HCT116 (cell line): ENCODE data around the gene NFIC. TPM values are rescaled to one million over a fixed set of nuclear protein-coding genes. Genes with fewer than 3 reads are reported as not detected.

ENCODE experiments used
- ATAC-seq: fragments of 200-7000 bp; cut with Tn5 transposase; 2 replicates; pipeline ENCODE4 v1.9.1; 2020; ENCODE audit warnings: mild to moderate bottlenecking, moderate library complexity
- BruUV-seq: library from RNA; stranded (reverse); fragments of 400-500 nt; replicated peaks from 2 replicates; lab custom pipeline; 2021; lab: Mats Ljungman, UMichigan
- CTCF ChIA-PET: fragments of 300-600 bp; sonication (Branson Sonifier 250); formaldehyde crosslinking; loops from one replicate; lab custom pipeline; 2021; ENCODE audit warnings: antibody characterized with exemption; lab: Charles Lee
- POLR2A ChIA-PET: fragments of 300-600, 350-600 bp; sonication (Branson Sonifier 250); formaldehyde crosslinking; loops from one replicate; lab custom pipeline; 2021; ENCODE audit warnings: antibody characterized with exemption; lab: Charles Lee
- RAD21 ChIA-PET, 2 experiments: fragments of 300-600 bp; sonication (Branson Sonifier 250); formaldehyde crosslinking; loops; one replicate each; lab custom pipeline; 2023; ENCODE audit warnings: low total read pairs in 2 of 2; ENCODE audit not compliant: uncharacterized antibody in 2 of 2, unreplicated experiment in 2 of 2, low non-redundant PET in 1 of 2; lab: Charles Lee
- DNase-seq: peaks from one replicate; pipeline ENCODE4 v3.0.0-alpha.2; 2010; ENCODE audit warnings: low read depth, low spot score
- H2AFZ ChIP-seq: fragments of 200-600 bp; shearing (Covaris generic), sonication (generic); 2 replicates; pipeline ENCODE4 v1.6.1; 2017; ENCODE audit warnings: low read depth, mixed run types, mixed read lengths, antibody characterized with exemption, low read length; ENCODE audit not compliant: poor library complexity, severe bottlenecking
- H3K27ac ChIP-seq: 2 replicates; pipeline ENCODE4 v1.5.1; 2012; ENCODE audit warnings: low read depth, low read length
- H3K27me3 ChIP-seq: fragments of 200-600 bp; sonication (generic); 2 replicates; pipeline ENCODE4 v1.6.1; 2016; ENCODE audit warnings: mixed run types, low read length, mixed read lengths; ENCODE audit not compliant: insufficient read depth
- H3K36me3 ChIP-seq, 2 experiments: fragments of 200-500 bp in 1 of 2; fragments of 200-600 bp in 1 of 2; sonication (Bioruptor generic) in 1 of 2; sonication (generic) in 1 of 2; 2 replicates each; pipeline versions ENCODE4 v1.5.1 to v1.6.1; 2014 to 2016; ENCODE audit warnings: low read length in 2 of 2, inconsistent platforms in 1 of 2, mixed read lengths in 1 of 2, mixed run types in 1 of 2; ENCODE audit not compliant: insufficient read depth in 2 of 2, control insufficient read depth in 1 of 2
- H3K4me1 ChIP-seq, 2 experiments: fragments of 200-600 bp in 1 of 2; sonication (generic) in 1 of 2; 2 replicates each; pipeline versions ENCODE4 v1.5.1 to v1.6.1; 2012 to 2017; ENCODE audit warnings: low read length in 2 of 2, inconsistent platforms in 1 of 2, mild to moderate bottlenecking in 1 of 2, mixed read lengths in 1 of 2, mixed run types in 1 of 2, moderate library complexity in 1 of 2; ENCODE audit not compliant: insufficient read depth in 2 of 2, control insufficient read depth in 1 of 2
- H3K4me2 ChIP-seq: fragments of 200-600 bp; sonication (generic); 2 replicates; pipeline ENCODE4 v1.6.1; 2017; ENCODE audit warnings: mixed run types, low read length, mixed read lengths
- H3K4me3 ChIP-seq, 2 experiments: fragments of 200-600 bp in 1 of 2; sonication (generic) in 1 of 2; replicated peaks in 1 of 2; 2 replicates each; pipeline ENCODE4 v1.5.1; 2011 to 2016; ENCODE audit warnings: low read length in 2 of 2, control low read depth in 1 of 2, low read depth in 1 of 2, mild to moderate bottlenecking in 1 of 2, mixed read lengths in 1 of 2, mixed run types in 1 of 2
- H3K79me2 ChIP-seq: fragments of 200-600 bp; sonication (generic); 2 replicates; pipeline ENCODE4 v1.6.1; 2017; ENCODE audit warnings: mild to moderate bottlenecking, mixed run types, low read length, moderate library complexity, mixed read lengths; ENCODE audit not compliant: insufficient read depth
- H3K9ac ChIP-seq: fragments of 200-600 bp; sonication (generic); 2 replicates; pipeline ENCODE4 v1.6.1; 2016; ENCODE audit warnings: low read length, mixed read lengths
- H3K9me2 ChIP-seq: fragments of 200-600 bp; sonication (generic), shearing (Covaris generic); 2 replicates; pipeline ENCODE4 v1.6.1; 2017; ENCODE audit warnings: mixed run types, mild to moderate bottlenecking, moderate library complexity; ENCODE audit not compliant: insufficient read depth
- H3K9me3 ChIP-seq, 2 experiments: fragments of 200-500 bp in 1 of 2; fragments of 200-600 bp in 1 of 2; sonication (Bioruptor generic) in 1 of 2; sonication (generic) in 1 of 2; 2 replicates each; pipeline ENCODE4 v1.6.1; 2014 to 2017; ENCODE audit warnings: low read length in 2 of 2, mixed read lengths in 2 of 2, inconsistent platforms in 1 of 2, low read depth in 1 of 2, mild to moderate bottlenecking in 1 of 2, mixed run types in 1 of 2, moderate library complexity in 1 of 2; ENCODE audit not compliant: control insufficient read depth in 1 of 2, insufficient read depth in 1 of 2
- H4K20me1 ChIP-seq: fragments of 200-600 bp; sonication (generic), shearing (Covaris generic); 2 replicates; pipeline ENCODE4 v1.6.1; 2017; ENCODE audit warnings: mixed run types, mild to moderate bottlenecking, moderate library complexity; ENCODE audit not compliant: insufficient read depth
- CBX3 ChIP-seq: IDR thresholded peaks from 2 replicates; pipeline ENCODE4 v1.6.1; 2012; ENCODE audit warnings: low read depth
- CEBPB ChIP-seq: IDR thresholded peaks from 2 replicates; pipeline ENCODE4 v1.6.1; 2012; ENCODE audit warnings: low read depth
- ELF1 ChIP-seq: IDR thresholded peaks from 2 replicates; pipeline ENCODE4 v1.6.1; 2012; ENCODE audit warnings: low read depth, borderline replicate concordance
- EZH2phosphoT487 ChIP-seq: fragments of 200-600 bp; IDR thresholded peaks from 2 replicates; pipeline ENCODE4 v1.6.1; 2018; ENCODE audit warnings: antibody characterized with exemption, borderline replicate concordance
- FOSL1 ChIP-seq: IDR thresholded peaks from 2 replicates; pipeline ENCODE4 v1.6.1; 2012; ENCODE audit warnings: low read depth
- POLR2A ChIP-seq: IDR thresholded peaks from 2 replicates; pipeline ENCODE4 v1.7.0; 2011; ENCODE audit warnings: borderline replicate concordance; ENCODE audit not compliant: insufficient read depth, insufficient read length; ENCODE audit errors: extremely low read depth
- POLR2AphosphoS5 ChIP-seq: IDR thresholded peaks from 2 replicates; pipeline ENCODE4 v1.6.1; 2011; ENCODE audit warnings: mild to moderate bottlenecking, low read depth, low read length, moderate library complexity
- RAD21 ChIP-seq: IDR thresholded peaks from 2 replicates; pipeline ENCODE4 v1.6.1; 2012; ENCODE audit warnings: low read depth, mild to moderate bottlenecking
- SIN3A ChIP-seq: IDR thresholded peaks from 2 replicates; pipeline ENCODE4 v1.6.1; 2012; ENCODE audit warnings: low read depth
- SRF ChIP-seq: IDR thresholded peaks from 2 replicates; pipeline ENCODE4 v1.6.1; 2012; ENCODE audit warnings: low read depth
- TCF7L2 ChIP-seq: IDR thresholded peaks from 2 replicates; pipeline ENCODE4 v1.7.0; 2011; ENCODE audit warnings: borderline replicate concordance, inconsistent platforms; ENCODE audit not compliant: insufficient read depth, insufficient read length; ENCODE audit errors: extremely low read depth
- YY1 ChIP-seq: IDR thresholded peaks from 2 replicates; pipeline ENCODE4 v1.6.1; 2011; ENCODE audit warnings: low read length, low read depth, moderate library complexity, mild to moderate bottlenecking; ENCODE audit not compliant: insufficient replicate concordance; ENCODE audit errors: extremely low read depth
- ZFX ChIP-seq: fragments of 450-650 bp; IDR thresholded peaks from 2 replicates; pipeline ENCODE4 v1.6.1; 2017
- ZNF274 ChIP-seq: fragments of 200-500 bp; sonication (Bioruptor generic); IDR thresholded peaks from 2 replicates; pipeline ENCODE4 v1.6.1; 2014; ENCODE audit warnings: mild to moderate bottlenecking, low read depth, low read length, inconsistent platforms
- intact Hi-C: fragments of 100-400 bp; cut with micrococcal nuclease; formaldehyde crosslinking; loops from 2 replicates; pipeline ENCODE4 v1.10.0; 2022
- total RNA-seq: library from RNA; stranded (reverse); gene quantifications from one replicate; pipeline ENCODE4 v1.2.1, GENCODE V29; 2021; ENCODE audit not compliant: unreplicated experiment
- TF ChIP-seq, protein P1 (sequence below): IDR thresholded peaks from 2 replicates; pipeline ENCODE4 v1.6.1; 2011; ENCODE audit warnings: mild to moderate bottlenecking, low read length, moderate library complexity; ENCODE audit not compliant: insufficient replicate concordance; ENCODE audit errors: extremely low read depth
- TF ChIP-seq, protein P2 (sequence below): IDR thresholded peaks from 2 replicates; pipeline ENCODE4 v1.6.1; 2012
- TF ChIP-seq, protein P3 (sequence below): IDR thresholded peaks from 2 replicates; pipeline ENCODE4 v1.6.1; 2012; ENCODE audit warnings: low read depth

Gene NFIC
- total RNA-seq, 1 experiment from 2014 or later = 116 TPM

DNA sequence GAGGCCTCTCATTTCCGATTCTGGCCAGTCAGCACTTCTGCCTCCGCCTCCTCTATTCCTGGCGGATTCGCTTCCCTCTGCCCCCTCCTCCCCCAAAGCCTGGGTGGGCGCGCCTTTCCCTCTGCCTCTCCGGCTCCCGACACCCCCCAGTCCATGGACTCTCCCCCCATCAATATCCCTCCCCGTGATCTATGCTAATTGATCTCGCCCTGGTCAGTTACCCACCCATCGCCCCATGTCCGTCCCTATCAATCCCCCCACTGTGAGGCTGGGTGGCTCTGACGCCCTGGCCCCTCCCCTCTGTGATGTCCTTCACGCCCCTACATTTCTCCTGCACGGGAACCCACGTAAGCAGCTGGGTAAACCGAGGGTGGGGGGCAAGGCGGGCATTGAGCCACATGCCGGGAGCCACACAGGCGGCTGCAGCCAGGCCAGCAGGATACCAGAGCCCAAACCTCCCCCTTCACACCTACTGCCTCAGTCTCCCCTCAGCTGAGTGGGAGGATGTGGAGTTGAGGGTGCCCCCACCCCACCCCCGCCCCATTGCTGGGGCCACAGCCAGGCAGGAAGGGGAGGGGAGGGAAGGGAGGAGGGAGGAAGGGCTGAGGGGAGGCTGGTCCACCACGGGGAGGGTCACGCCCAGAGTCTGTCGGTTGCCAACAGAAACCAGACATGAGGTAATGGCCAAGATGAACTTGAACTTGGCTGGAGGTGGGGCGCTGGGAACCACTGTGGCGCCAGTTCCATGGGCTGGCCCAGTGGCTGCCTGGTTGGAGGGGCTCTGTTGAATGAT, 92.9 kb downstream of the NFIC start (continued):
- TF ChIP-seq YY1 (no peak), EZH2phosphoT487 (no peak)

DNA sequence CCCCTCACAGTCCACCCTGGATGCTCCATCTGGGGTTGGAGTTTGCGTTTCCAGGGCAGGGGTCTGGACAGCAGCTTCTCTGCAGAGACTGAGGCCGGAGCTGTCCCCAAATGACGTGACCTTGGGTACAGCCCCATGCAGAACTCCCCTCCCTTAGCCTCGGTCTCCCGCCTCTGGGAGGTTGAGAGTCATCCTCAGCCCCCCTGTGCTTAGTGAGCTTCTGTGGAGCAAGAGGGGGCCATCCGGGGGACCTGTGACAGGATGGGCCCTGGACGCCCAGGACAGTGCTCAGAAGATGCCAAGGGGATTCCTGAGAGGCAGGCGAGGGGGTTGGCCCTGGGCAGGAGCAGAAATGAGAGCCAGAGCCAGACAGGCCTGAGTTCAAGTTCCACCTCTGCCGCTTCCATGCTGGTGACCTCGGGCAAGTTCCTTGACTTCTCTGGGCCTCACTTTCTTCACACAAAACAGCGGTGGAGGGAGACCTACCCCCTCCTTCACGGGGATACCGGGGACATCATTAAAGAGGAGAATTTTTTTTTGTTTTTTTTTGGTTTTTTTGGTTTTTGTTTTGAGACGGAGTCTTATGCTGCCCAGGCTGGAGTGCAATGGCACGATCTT, 93.7 kb downstream of the NFIC start:
- ChIA-PET POLR2A (no interaction called here), RAD21 (no interaction called here), CTCF (no interaction called here)
- no peaks in the 10 kb centered on the region for H4K20me1 ChIP-seq
- no peaks in the 10 kb centered on the region for H3K9me2 ChIP-seq
- intact Hi-C loops = no loop called here
- H3K4me2 ChIP-seq = no peak overlapping the region
- TF ChIP-seq, protein P1, sequence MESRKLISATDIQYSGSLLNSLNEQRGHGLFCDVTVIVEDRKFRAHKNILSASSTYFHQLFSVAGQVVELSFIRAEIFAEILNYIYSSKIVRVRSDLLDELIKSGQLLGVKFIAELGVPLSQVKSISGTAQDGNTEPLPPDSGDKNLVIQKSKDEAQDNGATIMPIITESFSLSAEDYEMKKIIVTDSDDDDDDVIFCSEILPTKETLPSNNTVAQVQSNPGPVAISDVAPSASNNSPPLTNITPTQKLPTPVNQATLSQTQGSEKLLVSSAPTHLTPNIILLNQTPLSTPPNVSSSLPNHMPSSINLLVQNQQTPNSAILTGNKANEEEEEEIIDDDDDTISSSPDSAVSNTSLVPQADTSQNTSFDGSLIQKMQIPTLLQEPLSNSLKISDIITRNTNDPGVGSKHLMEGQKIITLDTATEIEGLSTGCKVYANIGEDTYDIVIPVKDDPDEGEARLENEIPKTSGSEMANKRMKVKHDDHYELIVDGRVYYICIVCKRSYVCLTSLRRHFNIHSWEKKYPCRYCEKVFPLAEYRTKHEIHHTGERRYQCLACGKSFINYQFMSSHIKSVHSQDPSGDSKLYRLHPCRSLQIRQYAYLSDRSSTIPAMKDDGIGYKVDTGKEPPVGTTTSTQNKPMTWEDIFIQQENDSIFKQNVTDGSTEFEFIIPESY = no peak
- TF ChIP-seq TCF7L2 = no peak
- TF ChIP-seq CEBPB = no peak
- no peak for TF ChIP-seq SRF
- TF ChIP-seq POLR2A = no peak
- no peak for TF ChIP-seq ZNF274
- TF ChIP-seq EZH2phosphoT487 = no peak
- no peak for TF ChIP-seq ELF1
- TF ChIP-seq SIN3A = no peak
- TF ChIP-seq FOSL1 = no peak
- no peak for TF ChIP-seq ZFX
- TF ChIP-seq RAD21 = no peak
- TF ChIP-seq, protein P2, sequence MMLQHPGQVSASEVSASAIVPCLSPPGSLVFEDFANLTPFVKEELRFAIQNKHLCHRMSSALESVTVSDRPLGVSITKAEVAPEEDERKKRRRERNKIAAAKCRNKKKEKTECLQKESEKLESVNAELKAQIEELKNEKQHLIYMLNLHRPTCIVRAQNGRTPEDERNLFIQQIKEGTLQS = no peak
- TF ChIP-seq, protein P3, sequence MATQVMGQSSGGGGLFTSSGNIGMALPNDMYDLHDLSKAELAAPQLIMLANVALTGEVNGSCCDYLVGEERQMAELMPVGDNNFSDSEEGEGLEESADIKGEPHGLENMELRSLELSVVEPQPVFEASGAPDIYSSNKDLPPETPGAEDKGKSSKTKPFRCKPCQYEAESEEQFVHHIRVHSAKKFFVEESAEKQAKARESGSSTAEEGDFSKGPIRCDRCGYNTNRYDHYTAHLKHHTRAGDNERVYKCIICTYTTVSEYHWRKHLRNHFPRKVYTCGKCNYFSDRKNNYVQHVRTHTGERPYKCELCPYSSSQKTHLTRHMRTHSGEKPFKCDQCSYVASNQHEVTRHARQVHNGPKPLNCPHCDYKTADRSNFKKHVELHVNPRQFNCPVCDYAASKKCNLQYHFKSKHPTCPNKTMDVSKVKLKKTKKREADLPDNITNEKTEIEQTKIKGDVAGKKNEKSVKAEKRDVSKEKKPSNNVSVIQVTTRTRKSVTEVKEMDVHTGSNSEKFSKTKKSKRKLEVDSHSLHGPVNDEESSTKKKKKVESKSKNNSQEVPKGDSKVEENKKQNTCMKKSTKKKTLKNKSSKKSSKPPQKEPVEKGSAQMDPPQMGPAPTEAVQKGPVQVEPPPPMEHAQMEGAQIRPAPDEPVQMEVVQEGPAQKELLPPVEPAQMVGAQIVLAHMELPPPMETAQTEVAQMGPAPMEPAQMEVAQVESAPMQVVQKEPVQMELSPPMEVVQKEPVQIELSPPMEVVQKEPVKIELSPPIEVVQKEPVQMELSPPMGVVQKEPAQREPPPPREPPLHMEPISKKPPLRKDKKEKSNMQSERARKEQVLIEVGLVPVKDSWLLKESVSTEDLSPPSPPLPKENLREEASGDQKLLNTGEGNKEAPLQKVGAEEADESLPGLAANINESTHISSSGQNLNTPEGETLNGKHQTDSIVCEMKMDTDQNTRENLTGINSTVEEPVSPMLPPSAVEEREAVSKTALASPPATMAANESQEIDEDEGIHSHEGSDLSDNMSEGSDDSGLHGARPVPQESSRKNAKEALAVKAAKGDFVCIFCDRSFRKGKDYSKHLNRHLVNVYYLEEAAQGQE = no peak
- no peak for TF ChIP-seq YY1
- no peak for TF ChIP-seq POLR2AphosphoS5
- TF ChIP-seq CBX3 = no peak
- H3K4me3 ChIP-seq = no peak overlapping the region
- H3K36me3 ChIP-seq = peaks cover 6 to 13% of the 10 kb centered on the region in 2 experiments; a peak in 3 of 4 replicates
- no peak overlapping the region for H3K27ac ChIP-seq
- no peaks in the 10 kb centered on the region for H3K4me1 ChIP-seq
- no peak for DNase-seq
- ATAC-seq = no peak
- H3K9ac ChIP-seq = no peak overlapping the region
- H2AFZ ChIP-seq = no peak overlapping the region
- H3K79me2 ChIP-seq = peaks cover 5% of the 10 kb centered on the region; the same call in 1 of the 2 replicates
- BruUV-seq = no TSS peak
- H3K27me3 ChIP-seq = no peaks in the 10 kb centered on the region
- H3K9me3 ChIP-seq = no peaks in the 10 kb centered on the region
